Hepatocyte (in vitro differentiated cells): ENCODE data around the gene RPS6KL1.

ENCODE experiments used
- EZH2phosphoT487 ChIP-seq: fragments of 200-600 bp; sonication (generic); IDR thresholded peaks from one replicate; pipeline ENCODE4 v1.6.1; 2018; ENCODE audit warnings: antibody characterized with exemption, mild to moderate bottlenecking, low read depth, moderate library complexity; ENCODE audit not compliant: unreplicated experiment, severe bottlenecking
- TF ChIP-seq, protein P1 (sequence below): fragments of 200-600 bp; sonication (generic); IDR thresholded peaks from 2 replicates; pipeline ENCODE4 v1.5.1; 2016; ENCODE audit warnings: antibody characterized with exemption, mild to moderate bottlenecking; ENCODE audit not compliant: poor library complexity

DNA sequence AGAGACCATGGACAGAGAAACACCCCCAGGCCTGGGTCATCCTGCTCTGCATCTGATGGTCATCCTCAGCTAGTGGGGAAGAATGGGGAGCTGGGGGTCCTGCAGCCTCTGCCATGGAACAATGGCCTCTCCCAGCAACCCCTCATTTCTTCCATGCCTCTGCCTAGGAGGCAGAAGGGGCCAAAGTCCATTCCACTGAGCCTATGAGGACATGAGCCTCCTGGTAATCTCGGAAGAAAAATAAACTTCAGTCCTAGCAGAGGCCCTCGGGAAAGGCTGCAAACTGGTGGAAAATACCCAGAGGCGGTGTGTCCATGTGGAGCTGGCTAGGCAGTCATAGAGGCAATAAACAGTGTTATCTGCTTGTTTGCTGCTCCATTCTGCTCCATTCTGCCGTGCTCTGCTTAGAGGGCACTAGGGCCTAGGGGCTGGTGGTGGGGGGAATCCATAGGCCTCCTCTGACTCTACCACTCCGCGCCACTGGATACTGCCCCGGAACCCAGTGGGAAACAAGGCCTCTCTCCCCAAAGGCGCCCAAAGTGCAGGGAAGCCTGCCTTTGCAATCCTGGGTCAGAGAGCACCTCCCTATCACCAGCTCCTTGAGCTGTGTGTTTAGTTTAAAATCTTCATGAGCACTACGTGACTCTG is 27.9 kb upstream of the RPS6KL1 start:
- no peak for TF ChIP-seq EZH2phosphoT487
- TF ChIP-seq, protein P1, sequence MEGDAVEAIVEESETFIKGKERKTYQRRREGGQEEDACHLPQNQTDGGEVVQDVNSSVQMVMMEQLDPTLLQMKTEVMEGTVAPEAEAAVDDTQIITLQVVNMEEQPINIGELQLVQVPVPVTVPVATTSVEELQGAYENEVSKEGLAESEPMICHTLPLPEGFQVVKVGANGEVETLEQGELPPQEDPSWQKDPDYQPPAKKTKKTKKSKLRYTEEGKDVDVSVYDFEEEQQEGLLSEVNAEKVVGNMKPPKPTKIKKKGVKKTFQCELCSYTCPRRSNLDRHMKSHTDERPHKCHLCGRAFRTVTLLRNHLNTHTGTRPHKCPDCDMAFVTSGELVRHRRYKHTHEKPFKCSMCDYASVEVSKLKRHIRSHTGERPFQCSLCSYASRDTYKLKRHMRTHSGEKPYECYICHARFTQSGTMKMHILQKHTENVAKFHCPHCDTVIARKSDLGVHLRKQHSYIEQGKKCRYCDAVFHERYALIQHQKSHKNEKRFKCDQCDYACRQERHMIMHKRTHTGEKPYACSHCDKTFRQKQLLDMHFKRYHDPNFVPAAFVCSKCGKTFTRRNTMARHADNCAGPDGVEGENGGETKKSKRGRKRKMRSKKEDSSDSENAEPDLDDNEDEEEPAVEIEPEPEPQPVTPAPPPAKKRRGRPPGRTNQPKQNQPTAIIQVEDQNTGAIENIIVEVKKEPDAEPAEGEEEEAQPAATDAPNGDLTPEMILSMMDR = no peak
